ENCODE measurements around the gene PADI6.

The PADI6 gene

DNA sequence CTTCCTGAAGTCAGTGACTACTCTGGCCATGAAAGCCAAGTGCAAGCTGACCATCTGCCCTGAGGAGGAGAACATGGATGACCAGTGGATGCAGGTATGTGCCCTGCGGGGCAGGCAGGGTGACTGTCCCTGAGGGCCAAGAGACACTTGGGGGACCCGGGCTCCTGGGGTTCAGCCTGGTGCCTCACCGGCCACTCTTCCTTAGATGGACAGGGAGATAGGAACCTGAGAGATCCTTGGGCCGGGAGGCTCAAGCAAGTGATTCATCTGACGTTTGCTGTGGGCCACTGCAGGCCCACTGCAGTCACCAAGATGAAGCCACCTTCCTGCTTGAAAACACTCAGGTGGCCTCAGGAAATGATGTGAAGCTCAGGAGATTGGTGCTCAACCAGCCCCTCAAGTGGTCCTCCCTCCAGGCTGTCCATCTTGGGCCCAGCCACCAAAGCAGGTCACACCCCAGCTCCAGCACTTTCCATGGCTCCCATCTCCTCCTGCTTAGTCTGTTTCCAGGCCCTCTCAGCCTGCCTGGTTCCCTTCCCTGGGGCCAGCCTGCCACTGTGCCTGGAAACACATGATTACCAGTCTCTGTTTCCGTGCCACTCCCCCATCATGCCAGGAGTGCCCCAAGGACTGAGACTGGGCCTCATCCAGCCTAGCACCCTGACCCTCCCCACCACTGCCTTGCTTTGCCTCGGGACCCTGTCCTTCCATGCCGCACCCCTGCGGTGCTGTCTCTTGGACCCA is 25.8 kb upstream of the PADI6 start:
- ATAC-seq = no peak
- no peak for TF ChIP-seq CSDC2 (CRISPR knock-in tag; IDR thresholded peaks at IDR 0.05)
- TF ChIP-seq, protein P1, sequence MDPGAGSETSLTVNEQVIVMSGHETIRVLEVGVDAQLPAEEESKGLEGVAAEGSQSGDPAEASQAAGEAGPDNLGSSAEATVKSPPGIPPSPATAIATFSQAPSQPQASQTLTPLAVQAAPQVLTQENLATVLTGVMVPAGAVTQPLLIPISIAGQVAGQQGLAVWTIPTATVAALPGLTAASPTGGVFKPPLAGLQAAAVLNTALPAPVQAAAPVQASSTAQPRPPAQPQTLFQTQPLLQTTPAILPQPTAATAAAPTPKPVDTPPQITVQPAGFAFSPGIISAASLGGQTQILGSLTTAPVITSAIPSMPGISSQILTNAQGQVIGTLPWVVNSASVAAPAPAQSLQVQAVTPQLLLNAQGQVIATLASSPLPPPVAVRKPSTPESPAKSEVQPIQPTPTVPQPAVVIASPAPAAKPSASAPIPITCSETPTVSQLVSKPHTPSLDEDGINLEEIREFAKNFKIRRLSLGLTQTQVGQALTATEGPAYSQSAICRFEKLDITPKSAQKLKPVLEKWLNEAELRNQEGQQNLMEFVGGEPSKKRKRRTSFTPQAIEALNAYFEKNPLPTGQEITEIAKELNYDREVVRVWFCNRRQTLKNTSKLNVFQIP (CRISPR knock-in tag; IDR thresholded peaks at IDR 0.05; ENCODE audit: borderline replicate concordance, low read depth) = no peak
- TF ChIP-seq ESRRG (CRISPR knock-in tag; IDR thresholded peaks at IDR 0.05) = no peak
- no peak for TF ChIP-seq PPARA (CRISPR knock-in tag; IDR thresholded peaks at IDR 0.05; ENCODE audit: borderline replicate concordance)
- TF ChIP-seq ZFP3 (CRISPR knock-in tag; IDR thresholded peaks at IDR 0.05) = no peak

DNA sequence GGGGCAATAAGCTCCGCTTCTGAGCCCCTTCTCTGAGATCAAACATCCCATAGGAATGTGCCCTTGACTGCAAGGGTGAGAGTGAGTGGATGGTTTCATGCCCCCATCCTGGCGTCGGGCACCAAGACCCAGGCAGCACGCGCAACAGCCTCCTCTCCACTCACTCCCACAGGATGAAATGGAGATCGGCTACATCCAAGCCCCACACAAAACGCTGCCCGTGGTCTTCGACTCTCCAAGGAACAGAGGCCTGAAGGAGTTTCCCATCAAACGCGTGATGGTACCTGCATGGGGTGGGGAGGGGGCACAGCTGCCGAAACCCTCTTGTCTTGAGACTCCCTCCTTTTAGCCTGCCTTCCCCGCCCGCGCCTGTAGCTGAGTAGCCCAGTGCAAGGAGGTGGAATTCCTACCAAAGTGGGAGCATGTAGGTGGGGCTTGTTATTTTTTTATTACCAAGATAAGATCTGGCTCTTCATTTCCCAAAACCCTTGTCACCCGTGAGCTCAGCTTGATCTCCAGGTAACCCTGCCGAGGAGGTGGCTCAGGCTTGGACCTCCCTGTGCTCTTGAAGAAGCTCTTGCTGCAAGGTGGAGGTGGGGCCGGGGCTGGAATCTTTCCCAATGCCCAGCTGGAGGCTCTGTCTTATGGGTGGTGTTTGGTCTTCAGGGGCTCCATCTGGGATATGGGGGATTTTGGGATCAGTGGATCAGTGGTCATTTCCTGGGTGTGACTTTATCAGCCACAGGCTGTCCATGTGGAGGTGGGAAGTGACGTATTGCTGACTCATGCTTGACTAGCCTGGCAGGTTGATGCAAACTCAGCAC is 24.0 kb upstream of the PADI6 start:
- peak; percentile 25; the same call in 1 of the 3 replicates for ATAC-seq
- TF ChIP-seq ISL1 (CRISPR knock-in tag; IDR thresholded peaks at IDR 0.05) = no peak
- no peak for TF ChIP-seq SNAI2 (CRISPR knock-in tag; IDR thresholded peaks at IDR 0.05)
- no peak for TF ChIP-seq RARB (CRISPR knock-in tag; IDR thresholded peaks at IDR 0.05)
- no peak for TF ChIP-seq OSR1 (CRISPR knock-in tag; IDR thresholded peaks at IDR 0.05)

DNA sequence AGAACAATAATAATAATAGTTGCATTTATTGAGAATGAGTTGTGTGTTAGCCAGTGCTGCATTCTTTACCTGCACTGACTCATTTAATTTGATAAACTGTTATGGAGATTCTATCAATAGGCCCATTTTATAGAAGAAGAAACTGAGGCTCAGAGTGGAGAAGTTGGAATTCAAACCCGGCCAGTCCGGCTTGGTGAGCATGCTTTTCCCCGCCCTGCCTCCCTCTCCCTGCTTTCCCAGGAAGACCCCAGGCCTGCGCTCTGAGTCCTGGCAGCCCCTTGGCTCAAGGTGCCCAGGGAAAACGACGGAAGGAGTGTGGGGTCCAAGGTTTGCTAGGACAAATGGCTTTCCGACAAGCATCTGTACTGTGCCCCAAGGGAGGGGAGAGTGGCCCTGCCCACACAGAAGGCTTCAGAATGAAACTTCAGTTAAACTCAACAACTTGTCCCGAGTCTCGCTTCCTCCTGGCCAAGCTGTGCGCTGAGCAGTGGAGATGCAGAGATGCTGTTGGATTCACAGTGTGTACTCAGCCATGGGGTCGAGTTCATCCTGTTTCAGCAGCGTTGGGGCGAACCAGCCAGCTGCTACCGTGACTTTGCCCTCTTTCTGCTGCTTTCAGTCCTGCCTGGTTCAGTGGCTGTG is 23.3 kb upstream of the PADI6 start:
- TF ChIP-seq CSDC2 (CRISPR knock-in tag; IDR thresholded peaks at IDR 0.05) (no peak), TCF4 (CRISPR knock-in tag; IDR thresholded peaks at IDR 0.05; ENCODE audit: borderline replicate concordance) (no peak), ARNTL (CRISPR knock-in tag; IDR thresholded peaks at IDR 0.05; ENCODE audit: borderline replicate concordance, low read depth) (no peak), ZFP3 (CRISPR knock-in tag; IDR thresholded peaks at IDR 0.05) (no peak), ZNF565 (CRISPR knock-in tag; conservative IDR thresholded peaks at IDR 0.05; ENCODE audit: low read depth) (no peak), ZNF70 (CRISPR knock-in tag; IDR thresholded peaks at IDR 0.05) (no peak), GLIS3 (CRISPR knock-in tag; IDR thresholded peaks at IDR 0.05) (no peak)
- TF ChIP-seq, protein P2, sequence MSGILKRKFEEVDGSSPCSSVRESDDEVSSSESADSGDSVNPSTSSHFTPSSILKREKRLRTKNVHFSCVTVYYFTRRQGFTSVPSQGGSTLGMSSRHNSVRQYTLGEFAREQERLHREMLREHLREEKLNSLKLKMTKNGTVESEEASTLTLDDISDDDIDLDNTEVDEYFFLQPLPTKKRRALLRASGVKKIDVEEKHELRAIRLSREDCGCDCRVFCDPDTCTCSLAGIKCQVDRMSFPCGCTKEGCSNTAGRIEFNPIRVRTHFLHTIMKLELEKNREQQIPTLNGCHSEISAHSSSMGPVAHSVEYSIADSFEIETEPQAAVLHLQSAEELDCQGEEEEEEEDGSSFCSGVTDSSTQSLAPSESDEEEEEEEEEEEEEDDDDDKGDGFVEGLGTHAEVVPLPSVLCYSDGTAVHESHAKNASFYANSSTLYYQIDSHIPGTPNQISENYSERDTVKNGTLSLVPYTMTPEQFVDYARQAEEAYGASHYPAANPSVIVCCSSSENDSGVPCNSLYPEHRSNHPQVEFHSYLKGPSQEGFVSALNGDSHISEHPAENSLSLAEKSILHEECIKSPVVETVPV (CRISPR knock-in tag; IDR thresholded peaks at IDR 0.05) = no peak
- TF ChIP-seq, protein P1 (CRISPR knock-in tag; IDR thresholded peaks at IDR 0.05; ENCODE audit: borderline replicate concordance, low read depth) = no peak
- TF ChIP-seq, protein P3, sequence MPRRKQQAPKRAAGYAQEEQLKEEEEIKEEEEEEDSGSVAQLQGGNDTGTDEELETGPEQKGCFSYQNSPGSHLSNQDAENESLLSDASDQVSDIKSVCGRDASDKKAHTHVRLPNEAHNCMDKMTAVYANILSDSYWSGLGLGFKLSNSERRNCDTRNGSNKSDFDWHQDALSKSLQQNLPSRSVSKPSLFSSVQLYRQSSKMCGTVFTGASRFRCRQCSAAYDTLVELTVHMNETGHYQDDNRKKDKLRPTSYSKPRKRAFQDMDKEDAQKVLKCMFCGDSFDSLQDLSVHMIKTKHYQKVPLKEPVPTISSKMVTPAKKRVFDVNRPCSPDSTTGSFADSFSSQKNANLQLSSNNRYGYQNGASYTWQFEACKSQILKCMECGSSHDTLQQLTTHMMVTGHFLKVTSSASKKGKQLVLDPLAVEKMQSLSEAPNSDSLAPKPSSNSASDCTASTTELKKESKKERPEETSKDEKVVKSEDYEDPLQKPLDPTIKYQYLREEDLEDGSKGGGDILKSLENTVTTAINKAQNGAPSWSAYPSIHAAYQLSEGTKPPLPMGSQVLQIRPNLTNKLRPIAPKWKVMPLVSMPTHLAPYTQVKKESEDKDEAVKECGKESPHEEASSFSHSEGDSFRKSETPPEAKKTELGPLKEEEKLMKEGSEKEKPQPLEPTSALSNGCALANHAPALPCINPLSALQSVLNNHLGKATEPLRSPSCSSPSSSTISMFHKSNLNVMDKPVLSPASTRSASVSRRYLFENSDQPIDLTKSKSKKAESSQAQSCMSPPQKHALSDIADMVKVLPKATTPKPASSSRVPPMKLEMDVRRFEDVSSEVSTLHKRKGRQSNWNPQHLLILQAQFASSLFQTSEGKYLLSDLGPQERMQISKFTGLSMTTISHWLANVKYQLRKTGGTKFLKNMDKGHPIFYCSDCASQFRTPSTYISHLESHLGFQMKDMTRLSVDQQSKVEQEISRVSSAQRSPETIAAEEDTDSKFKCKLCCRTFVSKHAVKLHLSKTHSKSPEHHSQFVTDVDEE (CRISPR knock-in tag; IDR thresholded peaks at IDR 0.05) = no peak
- no peak for ATAC-seq

DNA sequence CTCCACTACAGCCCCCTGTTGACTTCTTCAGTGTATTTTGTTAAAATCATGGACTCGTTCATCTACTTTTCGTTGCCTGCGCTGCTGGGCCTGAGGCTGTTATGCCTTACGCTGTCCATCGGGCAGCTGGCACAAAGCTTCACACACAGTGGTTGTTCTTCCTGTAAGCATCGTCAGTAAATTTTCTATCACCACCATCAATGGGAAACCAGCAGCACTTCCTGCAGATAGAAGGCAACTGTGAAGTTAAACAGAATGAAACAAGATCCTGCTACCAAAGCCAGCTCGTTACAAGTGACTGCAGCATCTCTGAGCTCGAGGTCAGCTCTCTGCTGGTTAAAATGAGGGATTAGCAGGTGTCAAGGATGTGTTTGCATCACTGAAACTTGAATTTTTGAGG is 21.9 kb upstream of the PADI6 start:
- no peak for ATAC-seq
- TF ChIP-seq, protein P4, sequence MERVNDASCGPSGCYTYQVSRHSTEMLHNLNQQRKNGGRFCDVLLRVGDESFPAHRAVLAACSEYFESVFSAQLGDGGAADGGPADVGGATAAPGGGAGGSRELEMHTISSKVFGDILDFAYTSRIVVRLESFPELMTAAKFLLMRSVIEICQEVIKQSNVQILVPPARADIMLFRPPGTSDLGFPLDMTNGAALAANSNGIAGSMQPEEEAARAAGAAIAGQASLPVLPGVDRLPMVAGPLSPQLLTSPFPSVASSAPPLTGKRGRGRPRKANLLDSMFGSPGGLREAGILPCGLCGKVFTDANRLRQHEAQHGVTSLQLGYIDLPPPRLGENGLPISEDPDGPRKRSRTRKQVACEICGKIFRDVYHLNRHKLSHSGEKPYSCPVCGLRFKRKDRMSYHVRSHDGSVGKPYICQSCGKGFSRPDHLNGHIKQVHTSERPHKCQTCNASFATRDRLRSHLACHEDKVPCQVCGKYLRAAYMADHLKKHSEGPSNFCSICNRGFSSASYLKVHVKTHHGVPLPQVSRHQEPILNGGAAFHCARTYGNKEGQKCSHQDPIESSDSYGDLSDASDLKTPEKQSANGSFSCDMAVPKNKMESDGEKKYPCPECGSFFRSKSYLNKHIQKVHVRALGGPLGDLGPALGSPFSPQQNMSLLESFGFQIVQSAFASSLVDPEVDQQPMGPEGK (CRISPR knock-in tag; IDR thresholded peaks at IDR 0.05; ENCODE audit: borderline replicate concordance) = no peak

All from SK-N-SH treated with all-trans-retinoic acid at 6 μM for 48 hours (cell line).